Measurements from ENCODE around the gene KDM2A.

KDM2A gene

DNA sequence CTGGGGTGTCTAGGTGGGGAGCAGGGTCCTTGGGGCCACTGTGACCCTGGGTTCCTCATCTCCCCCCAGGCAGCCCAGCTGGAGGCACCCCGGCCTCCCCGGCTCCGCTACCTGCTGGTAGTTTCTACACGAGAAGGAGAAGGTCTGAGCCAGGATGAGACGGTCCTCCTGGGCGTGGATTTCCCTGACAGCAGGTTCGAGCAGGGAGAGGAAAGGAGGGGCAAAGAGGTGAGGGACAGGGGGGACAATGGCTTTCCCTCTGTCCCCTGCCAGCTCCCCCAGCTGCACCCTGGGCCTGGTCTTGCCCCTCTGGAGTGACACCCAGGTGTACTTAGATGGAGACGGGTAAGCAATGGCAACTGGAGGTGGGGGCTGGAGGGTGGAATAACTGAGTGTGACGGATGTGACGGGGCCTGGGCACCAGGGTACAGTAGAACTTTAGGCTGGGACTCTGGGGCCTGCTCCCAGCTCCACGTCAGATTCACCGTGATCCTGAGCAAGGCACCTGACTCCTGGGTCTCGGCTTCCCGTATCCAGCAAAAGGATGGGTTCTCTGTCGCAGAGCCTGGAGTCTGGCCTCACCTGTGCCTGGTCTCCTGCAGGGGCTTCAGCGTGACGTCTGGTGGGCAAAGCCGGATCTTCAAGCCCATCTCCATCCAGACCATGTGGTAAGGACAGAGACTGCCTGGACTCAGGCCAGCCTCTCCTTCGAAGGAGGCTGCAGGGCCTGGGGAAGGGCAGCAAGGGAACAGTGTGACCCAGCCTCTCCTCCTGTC, 187.9 kb downstream of the KDM2A start:
- DNase-seq = no peak

DNA sequence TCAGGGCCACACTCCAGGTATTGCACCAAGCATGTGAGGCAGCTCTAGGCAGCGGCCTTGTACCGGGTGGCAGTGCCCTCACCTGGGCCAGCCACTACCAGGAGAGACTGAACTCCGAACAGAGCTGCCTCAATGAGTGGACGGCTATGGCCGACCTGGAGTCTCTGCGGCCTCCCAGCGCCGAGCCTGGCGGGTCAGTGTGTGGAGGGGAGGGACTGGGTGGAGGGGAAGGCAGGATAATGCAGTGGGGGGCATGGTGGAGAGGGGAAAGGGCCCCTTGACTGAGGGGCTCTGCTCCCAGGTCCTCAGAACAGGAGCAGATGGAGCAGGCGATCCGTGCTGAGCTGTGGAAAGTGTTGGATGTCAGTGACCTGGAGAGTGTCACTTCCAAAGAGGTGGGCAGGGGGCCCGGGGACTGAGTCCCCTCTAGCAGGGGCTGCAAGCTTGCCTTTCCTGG, 188.5 kb downstream of the KDM2A start:
- DNase-seq = no peak
